SH-SY5Y (cell line): Measurements from ENCODE around the gene CEBPE.

Experiments used
- GATA2 ChIP-seq: IDR thresholded peaks from 2 replicates; pipeline ENCODE4 v1.6.1; 2011; ENCODE audit warnings: mild to moderate bottlenecking, low read depth, low read length
- GATA3 ChIP-seq: IDR thresholded peaks from 2 replicates; pipeline ENCODE4 v1.6.1; 2011; ENCODE audit warnings: low read depth, mild to moderate bottlenecking, low read length, moderate library complexity

The CEBPE gene

DNA sequence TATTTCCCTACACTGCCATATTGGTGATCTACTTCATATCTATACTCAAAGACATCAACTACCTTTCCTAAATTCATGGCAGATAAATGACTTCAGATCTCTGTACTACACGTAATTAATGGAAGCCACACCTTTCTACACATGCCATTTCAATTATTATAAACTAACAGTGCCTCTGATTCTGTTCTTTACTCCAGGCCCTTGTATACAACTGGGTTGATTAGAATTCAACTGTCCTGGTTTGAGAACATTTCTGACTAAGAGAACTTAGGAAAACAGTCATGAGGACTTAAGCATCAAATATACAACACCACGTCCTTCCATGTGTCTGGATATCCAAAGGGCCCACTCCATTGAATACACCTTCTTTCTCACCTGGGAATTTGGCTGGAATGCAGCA lies 26.0 kb downstream of the CEBPE start:
- TF ChIP-seq GATA3 (no peak), GATA2 (no peak)

DNA sequence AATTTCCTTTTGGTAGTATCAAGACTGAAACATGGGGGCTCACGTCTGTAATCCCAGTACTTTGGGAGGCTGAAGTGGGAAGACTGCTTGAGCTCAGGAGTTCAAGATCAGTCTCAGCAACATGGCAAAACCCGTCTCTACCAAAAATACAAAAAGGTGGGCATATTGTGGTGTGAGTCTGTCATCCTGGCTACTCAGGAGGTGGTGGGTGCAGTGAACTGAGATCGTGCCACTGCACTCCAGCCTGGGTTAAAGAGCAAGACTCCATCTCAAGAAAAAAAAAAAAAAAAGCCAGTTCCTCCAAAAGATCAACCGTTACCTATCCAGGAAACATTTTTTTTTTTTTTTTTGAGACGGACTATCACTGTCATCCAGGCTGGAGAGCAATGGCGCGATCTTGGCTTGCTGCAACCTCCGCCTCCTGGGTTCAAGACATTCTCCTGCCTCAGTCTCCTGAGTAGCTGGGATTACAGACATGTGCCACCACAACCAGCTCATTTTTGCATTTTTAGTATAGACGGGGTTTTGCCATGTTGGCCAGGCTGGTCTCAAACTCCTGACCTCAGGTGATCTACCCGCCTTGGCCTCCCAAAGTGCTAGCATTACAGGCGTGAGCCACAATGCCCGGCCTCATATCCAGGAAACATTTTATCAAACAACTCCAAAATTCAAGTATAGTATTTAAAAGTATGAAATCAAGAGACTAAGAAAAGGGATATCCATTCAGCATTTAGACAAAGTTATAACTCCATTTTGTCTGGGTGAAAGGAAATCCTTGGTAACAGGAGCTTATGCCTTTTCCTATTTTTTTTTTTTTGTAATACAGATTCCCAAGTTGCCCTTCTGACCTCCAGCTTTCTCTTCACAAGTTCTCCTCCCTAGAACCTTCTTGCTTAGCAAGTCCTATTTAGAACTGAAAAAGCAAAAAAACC lies 27.5 kb downstream of the CEBPE start:
- TF ChIP-seq GATA3 (no peak), GATA2 (no peak)

DNA sequence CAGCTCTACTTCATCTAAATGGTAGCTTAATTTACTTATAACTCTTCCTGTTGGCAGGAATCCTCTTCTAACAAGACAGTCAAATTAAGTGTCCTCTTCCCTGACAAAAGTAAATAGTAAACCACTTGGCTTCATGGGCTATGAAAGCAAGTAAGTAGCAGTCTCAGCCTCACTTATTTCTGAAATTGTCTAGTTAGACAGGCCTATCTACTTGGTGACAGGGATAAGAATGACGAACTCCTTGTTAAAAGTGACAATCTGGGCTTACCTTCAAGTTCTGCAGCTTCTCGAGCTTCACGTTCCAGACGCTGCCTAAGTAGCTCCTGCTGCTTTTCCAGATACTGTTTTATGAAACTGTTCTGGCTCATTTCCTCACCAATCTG lies 28.8 kb downstream of the CEBPE start:
- TF ChIP-seq GATA3 (no peak), GATA2 (no peak)

DNA sequence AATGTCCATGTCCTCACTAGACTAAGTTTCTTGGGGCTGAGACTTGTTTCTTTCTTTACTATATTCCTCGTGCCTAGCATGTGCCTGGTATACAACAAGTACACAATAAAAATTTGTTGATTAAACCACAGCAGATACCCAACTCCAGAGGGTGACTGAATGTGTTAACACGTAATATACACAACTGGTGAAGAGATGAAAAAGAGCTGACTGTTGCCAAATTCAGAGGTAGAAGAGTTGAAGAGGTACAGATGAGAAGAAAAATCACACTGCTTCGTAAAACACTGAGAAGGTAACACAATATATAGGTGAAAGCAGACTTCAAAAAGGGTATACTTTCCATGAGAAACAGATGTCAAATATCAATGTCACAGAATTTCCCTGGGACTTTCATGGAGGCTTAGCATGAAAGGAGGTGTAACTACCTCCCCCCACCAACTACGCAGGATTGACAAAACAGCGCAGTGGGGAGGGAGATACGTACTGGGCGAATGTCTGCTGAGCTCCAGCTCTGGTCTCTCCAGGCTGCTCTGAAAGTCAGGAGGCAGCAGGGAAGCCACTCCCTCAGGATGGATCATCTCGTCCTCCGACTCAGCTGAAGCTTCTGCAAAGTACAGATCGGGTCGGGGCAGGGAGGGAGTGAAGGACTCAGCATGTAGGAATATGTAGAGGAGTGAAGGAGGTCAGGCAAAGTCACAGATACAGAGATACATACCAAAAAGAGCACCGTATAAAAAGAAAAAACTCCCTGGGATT lies 29.4 kb downstream of the CEBPE start:
- TF ChIP-seq GATA3 = no peak
- TF ChIP-seq GATA2 = no peak

DNA sequence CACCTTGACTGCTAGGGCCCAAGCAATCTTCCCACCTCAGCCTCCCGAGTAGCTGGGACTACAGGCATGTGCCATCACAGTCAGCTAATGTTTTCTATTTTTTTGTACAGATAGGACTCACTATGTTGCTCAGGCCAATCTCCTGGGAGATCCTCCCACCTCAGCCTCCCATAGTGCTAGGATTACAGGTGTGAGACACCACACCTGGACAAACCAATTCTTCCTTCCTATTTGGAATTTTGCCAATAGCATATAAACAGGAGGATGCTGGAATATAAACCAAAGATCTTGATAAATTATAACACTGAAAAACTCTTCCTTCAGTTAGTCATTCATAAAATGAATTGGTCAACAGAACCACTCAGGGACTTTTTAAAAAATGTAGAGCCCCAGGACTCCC lies 32.5 kb downstream of the CEBPE start:
- TF ChIP-seq GATA2 = no peak
- no peak for TF ChIP-seq GATA3

DNA sequence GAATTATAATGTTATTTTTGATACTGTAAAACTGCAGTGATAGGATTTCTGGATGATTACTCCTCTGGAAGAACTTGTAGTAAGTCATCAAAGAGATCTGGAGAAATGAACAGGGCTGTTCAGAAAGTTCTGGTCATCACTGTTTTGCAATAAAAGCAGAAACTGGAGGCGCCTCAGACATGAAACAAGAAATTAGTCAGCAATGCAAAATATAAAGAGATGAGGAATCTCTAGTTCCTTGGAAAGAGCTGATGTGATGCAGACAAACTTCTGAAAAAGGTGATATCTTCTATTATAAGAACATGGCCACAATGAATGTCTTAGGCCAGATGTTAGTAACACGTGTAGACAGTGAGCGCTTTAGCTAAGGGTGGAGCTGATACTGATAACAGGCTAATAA lies 33.6 kb downstream of the CEBPE start:
- TF ChIP-seq GATA2 = no peak
- no peak for TF ChIP-seq GATA3

DNA sequence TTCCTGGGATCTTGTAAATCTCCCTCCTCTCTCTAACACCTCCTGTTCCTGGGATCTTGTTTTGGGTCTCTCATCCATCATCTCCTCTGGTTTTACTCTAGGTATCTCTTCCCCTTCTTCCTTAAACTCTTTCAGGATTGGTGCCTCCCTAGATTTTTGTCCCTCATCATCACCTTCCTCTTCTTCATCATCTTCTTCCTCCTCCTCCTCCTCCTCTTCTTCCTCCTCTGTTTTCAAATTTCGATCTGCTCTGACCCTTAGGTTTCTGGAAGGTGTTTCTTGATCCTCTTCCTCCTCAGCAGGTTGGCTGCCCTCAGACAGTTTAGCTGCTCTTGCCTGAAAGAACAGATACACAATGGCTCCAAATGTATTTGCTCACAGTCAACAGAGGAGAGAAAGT lies 38.6 kb downstream of the CEBPE start:
- TF ChIP-seq GATA3 (no peak), GATA2 (no peak)

DNA sequence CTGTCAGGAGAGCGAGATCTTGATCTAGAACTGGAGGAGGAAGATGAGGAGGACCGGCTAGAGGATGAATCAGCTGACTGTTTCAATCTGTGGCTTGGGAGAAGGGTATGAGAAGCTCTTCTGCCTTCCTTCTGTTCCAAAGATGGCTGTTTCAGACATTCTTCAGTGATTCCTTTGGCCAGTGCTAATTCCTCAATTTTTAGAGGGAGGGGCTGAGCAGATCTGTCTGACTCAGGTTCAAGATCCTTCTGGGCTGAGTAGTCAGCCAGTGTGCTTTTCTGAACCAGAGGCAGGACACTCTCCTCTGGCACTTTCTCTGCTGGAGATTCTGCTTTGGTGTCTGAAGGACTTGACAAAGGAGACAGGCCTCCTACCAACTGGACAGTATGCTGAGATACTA lies 39.3 kb downstream of the CEBPE start:
- TF ChIP-seq GATA2 (no peak), GATA3 (no peak)

DNA sequence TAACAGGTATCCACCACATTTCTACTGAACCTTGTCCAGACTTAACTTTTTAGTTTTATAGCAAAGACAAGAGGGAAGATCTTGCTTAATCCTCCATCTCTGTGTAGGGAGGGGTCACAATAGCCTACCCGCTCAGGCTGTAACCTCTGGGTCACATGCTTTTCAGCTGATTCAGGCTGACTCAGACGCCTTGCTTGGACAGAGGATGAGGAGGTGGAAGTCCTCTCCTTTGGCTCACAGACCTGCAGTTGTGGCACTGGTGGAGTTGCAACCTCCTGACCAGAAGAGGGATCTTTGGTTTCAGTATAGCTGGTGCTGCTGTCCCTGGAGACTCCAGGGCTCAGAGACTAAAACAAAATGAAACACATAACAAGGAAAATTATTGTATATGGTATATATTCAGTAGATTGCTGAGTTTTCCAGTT lies 40.4 kb downstream of the CEBPE start:
- TF ChIP-seq GATA3 = no peak
- no peak for TF ChIP-seq GATA2

DNA sequence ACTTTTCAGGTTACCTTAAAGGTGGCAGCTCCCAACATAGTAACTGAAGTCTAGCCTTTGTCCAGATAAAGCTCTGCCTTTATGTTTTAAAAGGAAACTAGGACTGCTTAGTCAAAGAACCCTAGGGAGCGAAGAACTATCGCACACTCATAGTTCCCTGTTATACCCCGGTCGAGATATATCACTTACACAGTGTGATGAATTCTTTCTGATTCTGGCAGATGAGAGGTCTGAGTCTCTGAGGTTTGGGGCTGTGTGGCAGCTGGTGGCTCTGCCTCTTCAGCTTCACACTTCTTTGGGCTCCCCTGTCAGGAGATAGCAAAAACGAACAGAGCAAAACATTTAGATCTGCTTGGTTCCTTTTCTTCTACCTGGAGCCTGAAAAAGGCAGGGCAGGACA lies 41.1 kb downstream of the CEBPE start:
- TF ChIP-seq GATA3 (no peak), GATA2 (no peak)

DNA sequence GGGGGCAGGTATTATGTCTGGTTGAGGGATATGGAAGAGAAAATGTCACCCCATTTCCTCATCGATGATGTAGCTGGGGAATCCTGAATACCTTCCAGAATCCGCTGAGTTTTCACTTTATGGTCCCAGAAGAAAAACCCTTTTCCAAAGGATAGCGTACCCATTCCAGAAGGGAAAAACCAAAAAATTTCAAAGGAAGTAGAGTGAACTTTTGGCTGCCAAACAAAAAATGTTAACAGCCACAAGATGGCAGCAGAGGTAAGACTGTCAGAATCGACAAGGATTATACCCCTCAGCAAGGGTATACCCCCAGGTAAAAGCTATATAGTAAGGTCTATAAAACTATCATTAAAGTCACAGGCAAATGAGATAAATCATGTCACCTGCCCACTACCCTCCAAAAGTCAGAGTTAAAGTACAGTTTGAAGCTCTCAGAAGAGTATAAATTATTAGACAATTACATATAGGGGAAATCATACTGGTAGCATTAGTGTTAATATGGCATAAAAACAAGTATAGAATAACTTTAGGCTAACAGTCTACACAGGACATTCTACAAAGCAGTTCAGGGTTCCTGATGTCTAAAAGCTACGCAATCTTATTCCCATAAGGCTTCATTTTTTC lies 42.2 kb downstream of the CEBPE start:
- TF ChIP-seq GATA2 (no peak), GATA3 (no peak)

DNA sequence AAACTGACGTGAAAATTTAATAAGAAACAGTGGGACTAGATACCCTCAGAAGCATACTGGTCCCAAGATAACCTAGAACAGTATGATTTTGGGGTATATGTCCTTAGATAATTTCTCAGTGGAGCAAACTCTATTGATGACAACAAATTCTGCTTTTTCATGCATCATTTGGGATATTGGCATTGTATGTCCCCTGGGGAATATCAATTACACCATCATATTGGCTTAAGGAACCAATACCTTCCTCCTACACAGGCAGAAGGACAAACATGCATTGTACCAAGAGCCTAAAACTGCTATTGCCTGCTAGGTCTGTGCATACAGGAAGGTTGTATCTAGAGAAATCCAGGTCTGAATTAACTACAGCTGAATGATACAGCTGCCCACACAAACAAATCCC lies 44.1 kb downstream of the CEBPE start:
- TF ChIP-seq GATA3 (no peak), GATA2 (no peak)

DNA sequence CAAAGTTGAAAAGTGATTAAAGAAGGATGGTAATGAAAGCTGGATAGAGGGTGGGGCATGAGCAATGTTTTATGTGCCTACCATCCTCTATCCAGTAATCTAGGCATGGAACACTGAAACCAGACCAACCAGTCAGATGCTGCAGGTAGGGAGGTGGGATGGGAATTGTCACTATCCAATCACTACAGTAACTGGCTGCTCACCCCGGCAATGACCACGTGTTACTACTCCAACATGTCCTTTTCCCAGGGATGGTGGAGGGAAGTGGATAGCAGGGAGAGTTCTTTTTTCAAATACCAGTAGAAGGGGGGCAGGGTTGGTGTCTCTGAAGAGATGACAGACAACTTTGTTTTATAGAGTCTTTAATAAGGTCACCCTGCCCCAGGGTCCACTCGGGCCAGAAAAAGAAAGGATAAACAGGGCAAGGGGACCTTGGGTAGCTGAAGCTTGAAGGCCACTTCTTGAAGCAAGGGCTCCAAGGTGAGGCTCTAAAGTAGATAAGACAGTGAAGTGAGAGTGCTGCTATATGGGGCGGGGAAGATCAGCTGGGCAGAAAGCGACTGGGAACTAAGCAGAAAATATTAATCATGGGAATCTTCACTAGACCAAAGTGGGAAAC lies 47.0 kb downstream of the CEBPE start:
- TF ChIP-seq GATA2 = no peak
- no peak for TF ChIP-seq GATA3
